Suppressor macrophage treated with lipopolysaccharide for 1 hour (primary cell): ENCODE measurements around the gene GJC1.

ENCODE experiments used
- DNase-seq, 3 donors: peaks; one replicate each; pipeline ENCODE4 v3.0.0-alpha.2; 2020 to 2022

Gene GJC1

GRCh38 chr17:44829523-44830358 lies at the start of gene GJC1:
TSS of gene GJC1 (minus strand) at chr17:44830287. CDS start at chr17:44805817, 24,470 bp downstream.
- DNase-seq: peak; percentile 30 to 60 (median 33)

GRCh38 chr17:44879376-44879775 lies 49.3 kb upstream of the GJC1 start:
- no peak for DNase-seq

GRCh38 chr17:44878627-44879221 lies 48.6 kb upstream of the GJC1 start:
- peak; percentile 56 to 59 (median 59) for DNase-seq

- DNase-seq: no peak
These were observed 47.0 kb upstream of the GJC1 start for GRCh38 chr17:44877121-44877520.

- no peak for DNase-seq
These were observed 45.7 kb upstream of the GJC1 start for GRCh38 chr17:44875761-44876160.

- no peak for DNase-seq
These were observed 42.2 kb upstream of the GJC1 start for GRCh38 chr17:44872131-44872768.

- DNase-seq: no peak
These were observed 41.5 kb upstream of the GJC1 start for GRCh38 chr17:44871556-44871955.

GRCh38 chr17:44867841-44868240 lies 37.8 kb upstream of the GJC1 start:
- no peak for DNase-seq

GRCh38 chr17:44865931-44866330 lies 35.8 kb upstream of the GJC1 start:
- no peak for DNase-seq

GRCh38 chr17:44865231-44865660 lies 35.2 kb upstream of the GJC1 start:
- DNase-seq: peak; percentile 82 to 89 (median 86)

- no peak for DNase-seq
These were observed 34.7 kb upstream of the GJC1 start for GRCh38 chr17:44864831-44865230.

GRCh38 chr17:44863061-44863918 lies 33.2 kb upstream of the GJC1 start:
- DNase-seq: no peak

- no peak for DNase-seq
These were observed 32.3 kb upstream of the GJC1 start for GRCh38 chr17:44862278-44862914.

GRCh38 chr17:44859701-44860100 lies 29.6 kb upstream of the GJC1 start:
- no peak for DNase-seq

- DNase-seq: no peak
These were observed 24.1 kb upstream of the GJC1 start for GRCh38 chr17:44854192-44854591.

- no peak for DNase-seq
These were observed 20.5 kb upstream of the GJC1 start for GRCh38 chr17:44850612-44851011.

- no peak for DNase-seq
These were observed 19.9 kb upstream of the GJC1 start for GRCh38 chr17:44850025-44850424.

GRCh38 chr17:44848961-44849489 lies 18.9 kb upstream of the GJC1 start:
- DNase-seq: no peak

- no peak for DNase-seq
These were observed 18.2 kb upstream of the GJC1 start for GRCh38 chr17:44848257-44848795.

- no peak for DNase-seq
These were observed 17.5 kb upstream of the GJC1 start, which contains the start of gene HIGD1B for GRCh38 chr17:44847586-44847985. TSS of gene HIGD1B (plus strand) at chr17:44847883. CDS start at chr17:44848153, 270 bp downstream.

GRCh38 chr17:44846206-44846605 lies 16.1 kb upstream of the GJC1 start:
- no peak for DNase-seq

GRCh38 chr17:44844390-44844830 lies 14.3 kb upstream of the GJC1 start:
- no peak for DNase-seq
